ENCODE results near the gene TOR2A.

TOR2A gene

GRCh38 chr9:127720031-127720864, 14.8 kb downstream of the TOR2A start:
- no peak for DNase-seq

DNA sequence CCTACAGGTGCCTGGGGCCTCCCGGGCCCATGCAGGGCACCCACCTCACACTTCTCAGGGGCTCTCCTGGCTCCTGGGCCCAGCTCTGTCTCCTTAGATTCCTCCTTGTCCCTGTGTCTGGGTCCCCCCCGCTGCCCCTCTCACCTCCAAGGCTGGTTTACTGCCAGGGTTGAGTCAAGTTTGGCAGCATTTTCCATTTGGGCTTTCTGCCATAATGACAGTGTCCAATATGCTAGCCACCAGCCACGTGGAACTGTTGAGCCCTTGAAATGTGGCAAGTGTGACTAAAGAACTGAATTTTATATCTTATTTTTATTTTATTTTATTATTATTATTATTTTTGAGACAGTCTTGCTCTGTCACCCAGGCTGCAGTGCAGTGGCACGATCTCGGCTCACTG, 17.3 kb downstream of the TOR2A start:
- no peak for DNase-seq

- DNase-seq: no peak
Observed at GRCh38 chr9:127716412-127716811, 18.7 kb downstream of the TOR2A start.

DNA sequence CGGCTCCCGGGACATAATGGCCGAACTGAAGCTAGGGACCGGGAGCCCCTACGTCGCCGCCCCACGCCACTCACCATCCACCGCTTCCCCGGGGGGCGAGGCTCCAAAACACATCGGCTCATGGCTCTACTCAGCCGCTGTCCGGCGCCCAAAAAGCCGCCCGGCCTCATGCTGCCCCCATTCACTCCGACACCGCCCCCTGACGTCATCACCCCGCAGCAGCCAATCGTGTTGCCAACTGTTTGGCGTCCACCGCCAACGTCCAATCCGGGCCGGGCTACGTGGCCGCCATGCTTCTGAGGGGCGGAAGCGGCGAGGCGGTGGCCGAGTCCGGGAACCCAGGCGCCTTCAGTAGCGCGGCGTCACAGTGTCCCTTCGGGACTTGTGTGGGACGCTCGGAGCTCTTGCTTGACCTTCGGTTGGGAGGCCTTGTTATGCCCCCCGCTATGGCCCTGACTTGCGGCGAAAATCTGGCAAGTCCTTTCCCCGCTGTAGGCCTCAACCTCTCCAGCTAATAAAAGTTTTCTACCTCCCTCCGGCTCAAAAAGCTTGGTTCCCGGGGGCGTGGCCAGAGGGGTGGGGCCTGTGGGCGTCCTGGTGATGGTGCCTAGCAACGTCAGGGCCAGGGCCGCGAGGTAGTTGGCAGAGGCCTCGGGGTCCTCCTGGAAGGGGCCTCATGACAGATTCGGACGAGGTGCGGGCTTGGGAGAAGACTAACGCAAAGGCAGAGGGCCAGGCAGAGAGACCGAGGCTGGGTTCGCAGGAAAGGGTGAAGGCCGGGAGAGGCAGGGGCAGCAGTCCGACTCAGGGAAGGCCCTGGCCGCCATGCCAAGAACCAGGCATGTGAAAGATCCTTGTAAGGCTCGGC, 19.4 kb downstream of the TOR2A start, which contains the start of the genes PTRH1 and TTC16:
PTRH1 (minus strand) TSS at position 194 of the 868 bp plus-strand sequence; CDS start at position 170, 24 bp downstream.
TTC16 (plus strand) TSS at position 610 of the 868 bp plus-strand sequence; CDS start at position 677, 67 bp downstream.
- peak; percentile 97 for DNase-seq

DNA sequence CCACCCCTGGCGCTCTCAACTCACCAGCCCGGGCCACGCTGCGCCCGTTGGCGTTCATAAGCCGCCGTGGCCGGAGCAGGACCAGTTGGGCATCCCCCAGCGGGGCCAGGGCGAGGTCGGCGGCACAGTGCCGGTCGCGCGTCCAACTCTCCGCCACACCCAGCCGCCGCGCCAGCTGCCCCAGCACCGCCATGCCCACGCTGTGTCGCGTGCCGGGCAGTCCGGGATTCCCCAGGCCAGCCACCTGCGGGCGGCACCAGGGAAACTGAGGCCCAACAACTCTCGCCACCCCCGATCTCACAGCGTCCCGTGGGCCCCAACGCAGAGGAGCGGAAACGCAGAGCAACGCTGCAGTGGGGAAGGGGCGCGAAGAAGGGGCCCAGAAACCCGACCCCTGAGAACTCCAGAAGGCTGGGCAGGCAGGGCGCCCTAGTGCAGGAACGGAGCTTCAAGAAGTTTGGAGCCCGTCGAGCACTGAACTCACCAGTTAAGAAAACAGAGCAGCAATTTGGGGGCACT, 20.1 kb downstream of the TOR2A start:
- DNase-seq: no peak

- no peak for DNase-seq
Observed at GRCh38 chr9:127714020-127714750, 20.9 kb downstream of the TOR2A start.

DNA sequence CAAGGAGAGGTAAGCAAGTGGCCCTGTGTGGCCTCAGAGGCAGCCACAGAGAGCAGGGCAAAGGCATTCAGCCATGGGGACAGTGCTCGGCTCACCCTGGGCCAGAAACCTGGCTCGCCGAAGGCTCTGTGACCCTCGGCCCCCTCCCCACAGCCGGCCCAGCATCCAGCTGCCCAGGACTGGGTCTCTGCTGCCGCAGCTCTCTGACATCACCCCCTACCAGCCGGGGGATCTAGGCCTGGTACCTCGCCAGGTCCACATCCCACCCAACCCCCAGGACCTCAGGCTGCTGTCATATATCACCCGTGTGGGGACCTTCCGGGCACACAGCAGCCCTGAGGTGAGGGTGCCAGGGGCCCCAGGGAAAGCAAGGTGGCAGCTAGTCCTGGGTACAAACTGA, 22.2 kb downstream of the TOR2A start:
- DNase-seq: no peak

GRCh38 chr9:127712371-127712770, 22.7 kb downstream of the TOR2A start:
- no peak for DNase-seq

GRCh38 chr9:127711831-127712274, 23.2 kb downstream of the TOR2A start:
- DNase-seq: no peak

DNA sequence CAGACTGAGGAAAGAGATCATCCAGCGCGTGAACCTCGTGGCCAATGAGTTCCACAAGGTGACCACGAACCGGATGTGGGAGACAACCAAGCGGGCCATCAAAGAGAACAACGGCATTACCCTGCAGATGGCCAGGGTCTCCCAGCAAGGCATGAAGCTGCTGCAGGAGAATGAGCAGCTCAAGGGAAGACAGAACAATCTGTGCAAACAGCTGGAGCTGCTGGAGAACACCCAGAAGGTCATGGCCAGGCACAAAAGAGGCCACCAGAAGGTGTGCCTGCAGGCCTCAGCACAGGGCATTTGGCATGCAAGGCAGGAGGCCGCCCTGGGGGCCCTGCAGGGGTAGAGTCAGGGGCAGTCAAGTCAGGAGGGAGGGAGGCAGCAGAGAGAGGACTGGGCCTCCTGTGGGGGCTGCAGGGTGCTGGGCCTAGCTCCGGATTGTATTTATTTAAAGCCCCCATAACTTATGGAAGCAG, 23.8 kb downstream of the TOR2A start:
- DNase-seq: no peak

DNA sequence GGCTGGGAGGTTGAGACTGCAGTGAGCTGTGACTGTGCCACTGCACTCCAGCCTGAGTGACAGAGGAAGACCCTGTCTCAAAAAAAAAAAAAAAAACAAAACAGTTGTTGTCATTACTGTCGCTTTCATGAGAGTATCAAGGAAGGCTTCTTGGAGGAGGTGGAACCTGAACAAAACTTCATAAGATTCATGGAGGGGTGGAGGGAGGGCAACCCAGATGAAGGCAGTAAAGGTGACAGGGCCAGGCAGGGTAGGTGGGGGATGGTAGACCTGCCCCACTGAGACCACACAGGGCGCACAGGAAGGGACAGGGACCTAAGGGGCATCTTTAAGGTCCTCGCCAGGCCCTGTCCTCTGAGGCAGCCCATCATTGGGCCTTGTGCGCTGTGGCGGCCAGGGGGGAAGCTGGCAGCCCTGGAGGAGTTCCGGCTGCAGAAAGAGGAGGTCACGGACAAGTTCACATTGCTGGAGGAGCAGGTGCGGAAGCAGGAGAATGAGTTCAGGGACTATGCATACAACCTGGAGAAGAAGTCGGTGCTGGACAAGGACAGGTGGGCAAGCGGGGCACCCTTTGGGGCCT, 24.8 kb downstream of the TOR2A start:
- DNase-seq: no peak

- no peak for DNase-seq
Observed at GRCh38 chr9:127708952-127709587, 26.0 kb downstream of the TOR2A start.

DNA sequence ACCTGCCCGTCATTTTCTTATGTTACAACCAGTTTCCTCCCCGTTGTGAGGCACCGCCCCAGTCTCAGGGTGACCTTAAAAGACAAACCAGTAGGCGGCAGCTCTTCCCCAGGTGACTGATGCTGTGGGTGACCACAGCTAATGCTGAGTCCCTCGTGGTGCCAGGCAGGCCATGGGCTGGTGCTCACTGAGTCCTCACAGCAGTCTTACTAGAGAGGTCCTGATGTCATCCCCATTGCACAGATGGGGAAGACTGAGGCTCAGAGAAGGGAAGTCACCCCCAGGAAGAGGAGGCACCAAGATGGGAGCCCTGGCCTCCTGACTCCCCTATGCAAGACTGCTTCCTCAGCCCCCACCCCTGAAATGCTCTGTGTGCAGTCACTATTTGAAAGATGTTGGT, 27.3 kb downstream of the TOR2A start:
- no peak for DNase-seq

GRCh38 chr9:127706836-127707241, 28.3 kb downstream of the TOR2A start, which contains the start of gene CFAP157:
TSS of gene CFAP157 (plus strand) at chr9:127706988. CDS start at chr9:127707032, 44 bp downstream.
- no peak for DNase-seq

- no peak for DNase-seq
Observed at GRCh38 chr9:127705577-127706379, 29.3 kb downstream of the TOR2A start.

- DNase-seq: no peak
Observed at GRCh38 chr9:127703289-127703946, 31.7 kb downstream of the TOR2A start.

GRCh38 chr9:127700594-127701255, 34.4 kb downstream of the TOR2A start:
- DNase-seq: no peak

- DNase-seq: no peak
Observed at GRCh38 chr9:127700140-127700539, 35.0 kb downstream of the TOR2A start.

Data from right kidney (tissue), 1 donor.